22Rv1 (cell line): ENCODE results near the gene TGFBR3.

Experiments used
- CTCF ChIP-seq: fragments of 450-650 bp; IDR thresholded peaks from 2 replicates; pipeline ENCODE4 v1.5.1; 2017; ENCODE audit warnings: mild to moderate bottlenecking
- ZFX ChIP-seq: fragments of 450-650 bp; IDR thresholded peaks from 2 replicates; pipeline ENCODE4 v1.6.1; 2017; ENCODE audit warnings: antibody characterized with exemption, borderline replicate concordance

GRCh38 chr1:91765880-91766443, 120.0 kb downstream of the TGFBR3 start:
- no peak for TF ChIP-seq CTCF
- no peak for TF ChIP-seq ZFX
